Measurements from ENCODE around the gene TCAF2. TPM values are rescaled to one million over a fixed set of nuclear protein-coding genes. Genes with fewer than 3 reads are reported as not detected.
"Not testable (repeated sequence)": the region's sequence is repeated elsewhere in the genome, so short reads cannot be mapped to it uniquely, and the experiment has no call there.

TCAF2 gene
- total RNA-seq (2014; rRNA removed; shearing (Covaris generic)), result 23.0 and 28.9 TPM in 2 replicates
- 33.9 and 43.2 TPM in 2 replicates for polyA plus RNA-seq (2014; cell fraction: nucleus; rRNA removed)

GRCh38 chr7:143620646-143621045, at the start of gene TCAF2:
TSS of gene TCAF2 (plus strand) at chr7:143620974.
- DNase-seq (ENCODE audit: extremely low read depth, low read depth), result not testable (repeated sequence)

GRCh38 chr7:143571501-143571900, 49.3 kb upstream of the TCAF2 start, which contains the start of gene CTAGE15:
TSS of gene CTAGE15 (plus strand) at chr7:143571801. CDS start at chr7:143571818, 17 bp downstream.
- not testable (repeated sequence) for DNase-seq (ENCODE audit: extremely low read depth, low read depth)

- not testable (repeated sequence) for DNase-seq (ENCODE audit: extremely low read depth, low read depth)
Observed at GRCh38 chr7:143588183-143588582, 32.6 kb upstream of the TCAF2 start.

- DNase-seq (ENCODE audit: extremely low read depth, low read depth), result not testable (repeated sequence)
Observed at GRCh38 chr7:143589897-143590296, 30.9 kb upstream of the TCAF2 start.

- not testable (repeated sequence) for DNase-seq (ENCODE audit: extremely low read depth, low read depth)
Observed at GRCh38 chr7:143598086-143598485, 22.7 kb upstream of the TCAF2 start.

- not testable (repeated sequence) for DNase-seq (ENCODE audit: extremely low read depth, low read depth)
Observed at GRCh38 chr7:143603549-143603948, 17.2 kb upstream of the TCAF2 start.

GRCh38 chr7:143606088-143606487, 14.7 kb upstream of the TCAF2 start:
- DNase-seq (ENCODE audit: extremely low read depth, low read depth), result not testable (repeated sequence)

- DNase-seq (ENCODE audit: extremely low read depth, low read depth), result peak; percentile 0
Observed at GRCh38 chr7:143615545-143615944, 5.2 kb upstream of the TCAF2 start.

GRCh38 chr7:143617204-143617603, 3.6 kb upstream of the TCAF2 start:
- not testable (repeated sequence) for DNase-seq (ENCODE audit: extremely low read depth, low read depth)

GRCh38 chr7:143620058-143620457, 716 bp upstream of the TCAF2 start:
- not testable (repeated sequence) for DNase-seq (ENCODE audit: extremely low read depth, low read depth)

- DNase-seq (ENCODE audit: extremely low read depth, low read depth), result not testable (repeated sequence)
Observed at GRCh38 chr7:143621175-143621574, 401 bp downstream of the TCAF2 start.

GRCh38 chr7:143622130-143622529, 1.4 kb downstream of the TCAF2 start:
- DNase-seq (ENCODE audit: extremely low read depth, low read depth), result not testable (repeated sequence)

- not testable (repeated sequence) for DNase-seq (ENCODE audit: extremely low read depth, low read depth)
Observed at GRCh38 chr7:143630653-143631052, 9.9 kb downstream of the TCAF2 start.

GRCh38 chr7:143632506-143632905, 11.7 kb downstream of the TCAF2 start:
- not testable (repeated sequence) for DNase-seq (ENCODE audit: extremely low read depth, low read depth)

- not testable (repeated sequence) for DNase-seq (ENCODE audit: extremely low read depth, low read depth)
Observed at GRCh38 chr7:143633013-143633618, 12.3 kb downstream of the TCAF2 start.

- not testable (repeated sequence) for DNase-seq (ENCODE audit: extremely low read depth, low read depth)
Observed at GRCh38 chr7:143635364-143636240, 14.8 kb downstream of the TCAF2 start.

- DNase-seq (ENCODE audit: extremely low read depth, low read depth), result not testable (repeated sequence)
Observed at GRCh38 chr7:143639372-143639771, 18.6 kb downstream of the TCAF2 start.

- DNase-seq (ENCODE audit: extremely low read depth, low read depth), result not testable (repeated sequence)
Observed at GRCh38 chr7:143640528-143641189, 19.9 kb downstream of the TCAF2 start.

- DNase-seq (ENCODE audit: extremely low read depth, low read depth), result not testable (repeated sequence)
Observed at GRCh38 chr7:143646598-143646997, 25.8 kb downstream of the TCAF2 start.

GRCh38 chr7:143649902-143650301, 29.1 kb downstream of the TCAF2 start:
- not testable (repeated sequence) for DNase-seq (ENCODE audit: extremely low read depth, low read depth)

- DNase-seq (ENCODE audit: extremely low read depth, low read depth), result not testable (repeated sequence)
Observed at GRCh38 chr7:143650447-143650846, 29.7 kb downstream of the TCAF2 start.

All from NCI-H460 (cell line).